Fibroblast of peridontal ligament (primary cell): ENCODE results near the gene IFT74.

Source experiments
- DNase-seq: peaks from one replicate; pipeline ENCODE4 v3.0.0-alpha.2; 2010; ENCODE audit errors: extremely low read depth

IFT74 gene

DNA sequence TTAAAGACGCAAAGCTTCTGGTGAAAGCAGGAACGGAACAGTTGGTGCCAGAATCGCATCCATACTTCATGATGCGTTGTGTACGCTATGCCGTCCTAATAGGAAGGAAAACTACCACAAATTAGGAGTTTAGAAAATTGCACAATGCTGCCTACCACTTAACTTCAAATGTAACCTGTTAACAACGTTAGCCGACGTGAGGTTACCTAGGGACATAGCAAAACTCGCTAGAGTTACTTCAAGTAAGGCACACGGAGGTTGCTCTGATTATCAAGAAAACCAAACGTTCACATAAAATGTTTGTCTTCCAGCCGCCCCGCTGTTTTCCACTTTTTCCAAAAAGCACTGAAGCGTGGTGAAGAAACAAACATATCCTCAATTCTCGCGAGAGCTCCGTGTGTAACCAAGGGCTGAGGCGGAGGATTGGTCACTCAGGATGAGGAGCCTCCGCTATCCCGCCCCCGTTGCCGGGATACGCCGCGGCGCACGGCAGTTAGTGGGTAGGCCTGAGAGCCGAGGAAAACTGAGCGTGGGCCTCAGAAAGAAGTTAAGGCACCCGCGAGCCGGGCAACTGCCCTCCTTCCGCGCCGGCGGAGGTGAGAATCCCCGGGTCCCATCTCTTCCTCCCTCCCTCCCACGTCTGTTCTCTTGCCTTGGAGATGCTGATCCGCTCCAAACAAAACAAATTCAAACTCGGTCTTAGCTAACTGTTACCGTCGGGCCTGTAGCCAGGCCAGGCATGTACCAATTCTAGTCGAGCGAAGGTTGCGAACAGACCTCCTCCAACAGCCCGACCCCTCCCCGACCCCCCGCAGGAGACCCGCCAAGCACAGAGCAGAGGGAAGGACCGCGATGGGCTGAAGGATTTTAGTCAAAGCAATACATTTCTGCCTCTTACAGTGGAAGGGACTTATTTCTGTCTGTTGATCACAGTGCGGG is at the start of gene IFT74:
IFT74 (plus strand) TSS at position 492 of the 939 bp plus-strand sequence. CDS start 5,556 bp downstream, outside the sequence.
- DNase-seq, result peak; percentile 98

DNA sequence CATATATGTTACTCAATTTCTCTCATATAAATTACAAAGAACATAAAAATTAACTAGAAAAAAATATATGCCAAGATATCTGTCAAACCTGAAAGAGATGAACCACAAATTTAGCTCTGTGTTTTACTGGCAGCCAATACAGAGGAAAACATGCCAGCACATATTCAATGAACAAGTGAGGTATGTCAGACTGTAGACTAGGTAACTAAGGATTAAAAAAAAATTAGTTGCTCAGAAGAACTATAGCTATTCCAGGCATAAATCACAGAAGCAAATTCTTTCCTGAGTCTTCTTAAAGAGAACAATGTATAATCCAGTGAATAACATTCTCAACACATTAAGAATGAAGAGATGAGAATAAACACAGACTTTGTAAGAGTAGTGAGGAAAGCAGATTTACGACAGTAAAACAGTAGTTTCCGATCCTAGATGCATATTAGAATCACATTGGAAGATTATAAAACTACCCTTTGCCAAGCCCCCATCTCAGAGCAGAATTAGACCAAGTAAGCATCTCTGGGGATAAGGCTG is 43.0 kb upstream of the IFT74 start:
- no peak for DNase-seq

DNA sequence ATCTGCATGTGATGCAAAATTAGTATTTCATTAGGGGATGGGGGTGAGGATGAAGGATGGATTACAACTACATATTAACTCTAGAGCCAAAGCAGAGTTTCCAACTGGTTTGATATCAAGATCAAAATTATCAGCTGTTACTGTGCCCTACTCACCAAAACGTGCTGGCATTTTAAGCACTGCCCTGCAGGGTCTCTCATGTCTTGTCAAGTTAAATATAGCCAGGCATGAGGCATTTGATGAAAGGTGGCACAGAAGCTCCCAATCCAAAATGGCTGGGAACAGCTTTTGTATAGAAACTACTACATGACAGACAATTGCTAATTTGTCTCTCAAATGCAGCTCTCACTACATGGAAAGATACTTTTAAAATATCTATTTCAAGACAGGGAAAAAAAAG is 36.5 kb upstream of the IFT74 start:
- no peak for DNase-seq

DNA sequence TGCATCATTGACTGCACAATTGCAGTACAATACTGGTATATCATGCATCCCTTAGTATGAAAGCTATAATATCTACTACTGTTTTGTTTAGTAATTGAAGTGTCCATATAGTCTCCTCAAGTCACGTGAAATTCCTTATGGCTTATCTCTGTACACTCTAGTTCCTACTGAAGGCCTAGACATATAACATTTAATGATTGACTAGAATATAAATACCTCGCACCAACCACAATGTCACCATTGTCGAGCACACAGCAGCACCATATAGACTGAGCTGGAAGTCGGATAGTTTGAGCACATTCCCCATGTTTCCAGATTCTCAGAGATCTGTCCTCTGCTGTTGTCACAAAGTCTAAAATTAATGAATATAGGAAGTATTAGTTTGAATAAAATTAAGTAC is 30.6 kb upstream of the IFT74 start:
- DNase-seq, result no peak

- no peak for DNase-seq
Measured at GRCh38 chr9:26928902-26929495, 27.2 kb upstream of the IFT74 start.

DNA sequence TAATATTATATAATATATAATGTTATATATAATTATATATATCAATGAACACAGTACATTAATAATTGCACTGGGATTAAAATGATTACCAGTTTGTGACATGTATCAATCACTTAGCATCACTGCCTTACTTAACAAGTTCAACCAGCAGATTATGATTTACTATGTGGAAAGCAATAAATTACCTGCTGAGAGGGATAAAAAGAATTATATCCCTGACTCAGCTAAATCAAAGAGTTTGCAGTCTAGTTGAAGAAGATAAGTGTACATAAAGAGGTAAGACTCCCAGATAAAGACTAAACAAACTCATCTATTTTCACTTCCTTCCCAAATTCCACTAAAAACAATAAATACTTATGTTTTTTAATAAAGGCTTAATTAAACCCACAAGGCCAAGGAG is 20.4 kb upstream of the IFT74 start:
- no peak for DNase-seq

DNA sequence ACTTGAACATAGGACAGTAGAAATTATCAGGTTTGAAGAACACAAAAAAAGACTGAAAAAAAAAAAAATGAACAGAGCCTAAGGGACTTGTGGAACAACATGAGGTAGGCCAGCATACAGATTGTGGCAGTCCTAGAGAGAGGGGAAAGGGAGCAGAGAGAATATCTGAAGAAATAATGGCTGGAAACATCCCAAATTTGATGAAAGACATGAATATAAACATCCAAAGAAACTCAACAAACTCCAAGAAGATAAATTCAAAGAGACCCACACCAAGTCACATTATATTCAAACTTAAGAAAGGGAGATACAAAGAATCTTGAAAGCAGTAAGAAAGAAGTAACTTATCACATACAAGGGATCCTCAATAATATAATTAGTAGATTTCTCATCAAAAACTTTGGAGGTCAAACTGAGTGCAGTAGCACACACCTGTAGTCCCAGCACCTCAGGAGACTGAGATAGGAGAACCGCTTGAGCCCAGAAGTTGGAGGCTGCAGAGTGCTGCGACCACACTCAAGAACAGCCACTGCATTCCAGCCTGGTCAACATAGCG is 18.3 kb upstream of the IFT74 start:
- DNase-seq, result no peak

- peak; percentile 27 for DNase-seq
Measured at GRCh38 chr9:26939955-26940711, 16.1 kb upstream of the IFT74 start.

DNA sequence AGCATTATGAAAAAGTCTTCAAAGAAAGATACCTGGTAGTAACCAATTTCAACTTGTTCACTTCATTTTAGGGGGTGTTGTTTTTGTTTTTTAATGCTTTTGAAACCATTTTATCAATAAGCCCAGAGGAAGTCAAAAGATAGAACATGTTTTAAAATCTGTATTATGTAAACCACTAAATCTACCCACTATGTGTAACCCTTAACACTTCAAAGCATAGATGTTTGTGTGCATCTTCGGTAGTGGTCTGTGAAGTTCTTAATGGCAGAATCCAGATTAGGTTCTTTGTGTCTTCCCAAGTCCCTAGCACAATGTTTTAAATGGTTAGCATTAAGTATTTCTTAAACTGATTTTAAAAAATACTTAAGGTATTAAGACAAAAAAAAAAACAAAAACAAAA is 15.4 kb upstream of the IFT74 start:
- no peak for DNase-seq

GRCh38 chr9:26945591-26945990 is 10.6 kb upstream of the IFT74 start:
- DNase-seq, result peak; percentile 11

DNA sequence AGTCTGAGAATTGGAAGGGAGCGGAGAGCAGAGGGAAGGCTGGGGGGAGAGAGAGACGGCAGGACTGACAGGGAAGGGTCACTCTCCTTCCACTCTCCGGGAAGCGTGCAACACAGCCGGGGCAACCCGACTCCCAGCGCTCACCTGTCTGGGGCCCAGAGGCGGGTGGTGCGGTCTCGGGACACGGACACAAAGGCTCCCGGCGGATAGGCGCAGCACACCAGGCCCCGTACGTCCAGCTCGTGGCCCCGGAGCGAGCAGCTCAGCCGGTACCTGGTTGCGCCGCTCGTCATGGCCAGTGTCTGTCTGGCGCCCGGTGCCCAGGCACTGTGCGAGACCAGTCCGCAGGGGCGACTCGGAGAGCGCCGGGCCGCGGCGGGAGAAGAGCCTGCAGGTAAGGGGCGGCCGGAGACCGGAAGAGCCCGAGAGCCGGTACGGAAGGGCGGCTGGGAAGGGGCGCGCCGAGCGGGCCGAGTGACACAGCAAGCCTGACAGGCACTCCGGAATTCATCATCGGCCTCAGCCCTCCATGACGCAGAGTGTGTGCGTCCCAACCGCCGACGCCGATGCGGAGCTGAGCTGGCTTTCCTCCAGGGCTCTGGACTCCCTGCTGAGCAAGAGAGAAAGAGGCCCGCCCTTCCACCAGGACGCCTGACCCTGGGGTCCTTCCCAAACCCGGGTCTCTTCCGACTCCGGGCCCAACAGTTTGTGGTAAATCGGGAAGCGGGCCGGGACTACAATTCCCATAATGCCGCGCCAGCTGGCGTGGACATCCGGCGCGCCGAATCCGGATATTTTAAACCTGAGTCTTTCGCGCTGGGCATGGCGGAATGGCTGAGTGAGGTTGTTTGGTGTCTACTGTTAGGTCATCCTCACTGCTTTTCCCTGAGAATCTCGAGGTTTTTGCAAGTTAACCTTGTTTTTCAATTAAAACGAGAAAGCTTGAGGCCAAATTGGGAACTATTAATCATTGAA is 9.2 kb upstream of the IFT74 start, which contains the start of gene PLAA:
PLAA (minus strand) TSS at position 490 of the 975 bp plus-strand sequence; CDS start at position 293, 197 bp downstream.
- peak; percentile 86 for DNase-seq

- no peak for DNase-seq
Measured at GRCh38 chr9:26947736-26948135, 8.5 kb upstream of the IFT74 start.

GRCh38 chr9:26949637-26950069 is 6.6 kb upstream of the IFT74 start:
- no peak for DNase-seq

GRCh38 chr9:26950521-26950920 is 5.7 kb upstream of the IFT74 start:
- DNase-seq, result no peak

- no peak for DNase-seq
Measured at GRCh38 chr9:26951794-26952193, 4.4 kb upstream of the IFT74 start.

DNA sequence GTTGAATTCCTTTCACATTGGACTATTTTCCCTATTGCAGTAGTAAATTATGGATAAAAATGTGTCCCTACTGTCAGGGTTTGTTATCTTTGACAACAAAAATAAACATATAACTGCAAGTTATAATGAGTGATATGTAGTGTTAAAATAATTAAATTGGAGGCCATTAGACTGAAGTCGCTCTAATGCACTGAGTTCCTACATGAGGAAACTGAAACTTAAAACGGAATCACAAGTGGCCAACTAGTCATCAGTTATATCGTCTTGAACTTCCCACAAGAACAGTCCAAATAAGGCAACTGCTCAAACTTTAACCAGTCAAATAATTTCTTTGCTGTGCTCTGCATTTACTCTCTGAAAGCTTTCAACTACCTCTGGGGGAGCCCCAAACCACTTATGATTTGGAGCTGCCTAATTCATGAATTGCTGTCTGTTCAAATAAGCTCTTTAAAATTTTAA is 2.1 kb upstream of the IFT74 start:
- DNase-seq, result peak; percentile 45

DNA sequence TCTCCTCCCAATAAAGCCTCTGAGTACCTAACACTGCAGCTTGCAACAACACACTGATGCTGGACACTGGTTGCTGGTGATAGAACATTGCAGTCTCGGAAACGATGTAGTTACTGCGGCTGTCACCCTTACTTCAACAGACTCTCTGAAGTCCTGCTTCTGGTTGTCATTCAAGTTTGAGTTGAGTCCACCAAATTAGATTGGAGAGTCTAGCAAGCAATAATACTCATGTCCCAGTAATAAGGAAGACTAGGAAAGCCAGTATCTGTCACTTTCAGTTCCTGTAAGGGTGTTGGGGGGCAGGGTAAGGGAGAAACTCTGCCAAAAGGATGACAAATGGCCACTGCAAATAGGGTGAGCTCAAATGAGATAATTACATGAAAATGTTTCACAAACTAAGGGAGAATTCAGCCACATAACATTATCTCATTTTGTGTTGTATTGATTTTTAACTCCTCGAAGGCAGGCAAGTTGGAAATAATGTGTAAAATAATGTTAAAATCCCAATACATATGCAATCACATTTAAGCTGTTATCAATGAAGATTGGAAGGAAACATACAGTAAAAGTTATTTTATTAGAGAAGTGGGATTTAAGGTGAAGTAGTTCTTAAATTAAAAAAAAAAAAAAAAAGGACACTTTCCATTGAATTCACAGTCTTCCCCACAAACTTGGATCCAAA is 849 bp upstream of the IFT74 start:
- no peak for DNase-seq

DNA sequence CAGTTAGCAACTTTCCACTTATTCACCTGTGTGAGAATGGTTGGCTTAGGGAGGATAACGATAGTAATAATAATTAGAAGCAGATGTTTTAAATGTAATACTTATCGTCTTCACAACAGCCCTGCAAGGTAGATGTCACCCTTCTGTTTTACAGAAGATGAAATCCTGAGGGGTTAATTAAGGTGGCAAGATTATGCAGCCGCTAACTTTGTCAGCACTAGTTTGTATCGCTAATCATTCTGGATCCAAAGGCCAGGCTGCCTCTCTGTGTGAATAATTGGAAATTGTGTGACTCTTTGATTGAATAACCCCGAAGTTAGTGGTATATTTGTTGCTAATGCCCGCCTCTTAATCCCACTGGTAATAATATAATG is 635 bp downstream of the IFT74 start:
- DNase-seq, result no peak

GRCh38 chr9:26971721-26972120 is 15.5 kb downstream of the IFT74 start:
- DNase-seq, result no peak

- DNase-seq, result no peak
Measured at GRCh38 chr9:26973989-26974388, 17.8 kb downstream of the IFT74 start.
